ENCODE results near the gene CREG1.

- no peak for TF ChIP-seq POLR2AphosphoS5 (IDR thresholded peaks at IDR 0.05; ENCODE audit: borderline replicate concordance, low read depth, low read length)
- TF ChIP-seq EZH2 (IDR thresholded peaks at IDR 0.05): no peak
Observed at GRCh38 chr1:167502719-167503462, 50.7 kb downstream of the CREG1 start.

Measured in SK-N-MC (cell line).